ENCODE results near the gene SUCLG1.

Gene SUCLG1

DNA sequence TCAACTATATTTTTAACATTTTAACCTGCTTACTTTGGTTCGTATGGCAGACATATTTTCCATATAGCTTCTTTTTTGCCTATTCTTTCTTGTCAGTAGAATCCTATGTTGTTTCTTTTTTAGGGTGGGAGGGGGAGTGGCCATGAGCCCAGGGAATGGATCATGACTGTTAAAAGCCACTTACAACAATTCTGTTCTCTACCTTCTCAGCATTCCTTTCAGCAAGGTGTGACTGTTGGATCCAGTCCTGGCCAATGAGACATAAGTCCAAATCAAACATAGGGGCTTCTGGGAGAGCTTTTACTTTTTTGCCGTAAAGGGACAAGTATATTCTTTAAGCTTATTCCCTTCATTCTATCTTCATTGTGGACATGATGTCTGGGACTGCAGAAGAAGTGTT lies 32.2 kb upstream of the SUCLG1 start:
- Histone ChIP-seq H3K4me1 (ENCODE audit: insufficient read depth, low read length, severe bottlenecking) (no peaks in the 10 kb centered on the region), H4K20me1 (ENCODE audit: insufficient read depth, low read length) (no peaks in the 10 kb centered on the region)

DNA sequence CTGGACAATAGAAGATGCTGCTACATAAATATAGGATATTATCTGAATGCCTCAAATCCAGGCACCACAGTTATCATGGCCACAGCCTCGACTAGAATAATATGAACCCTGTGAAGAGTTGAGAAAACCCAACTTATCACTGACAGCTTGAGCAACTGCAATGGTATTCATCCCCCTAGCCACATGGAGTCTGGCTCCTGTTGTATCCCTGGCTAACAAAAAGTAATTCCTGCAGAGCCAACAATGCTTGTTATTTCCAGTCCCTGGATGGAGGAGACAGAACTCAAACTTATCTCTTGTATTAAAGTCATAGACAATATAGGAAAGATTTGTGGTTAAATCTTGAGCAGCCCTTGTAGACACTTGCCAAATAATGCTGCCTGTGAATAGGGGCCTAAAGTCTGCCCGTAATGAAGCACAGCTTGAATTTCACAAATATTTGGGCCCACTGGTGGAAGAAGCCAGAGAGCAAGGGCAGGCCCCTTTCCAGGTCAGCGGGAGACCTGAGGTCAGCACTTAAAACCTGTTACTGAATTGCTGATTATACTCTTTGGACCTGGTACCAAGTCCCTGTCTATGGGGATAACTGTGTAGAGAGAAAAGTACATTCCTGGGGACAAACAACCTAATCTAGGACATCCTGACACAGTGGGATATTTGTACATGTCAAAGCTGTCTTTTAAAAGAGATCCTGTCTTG lies 28.4 kb upstream of the SUCLG1 start:
- Histone ChIP-seq H3K4me2 (ENCODE audit: low read length) (no peak overlapping the region), H3K27ac (ENCODE audit: low read depth, low read length, poor library complexity, severe bottlenecking) (no peak overlapping the region), H3F3A (ENCODE audit: insufficient read depth, low read length) (no peaks in the 10 kb centered on the region), H4K20me1 (ENCODE audit: insufficient read depth, low read length) (no peaks in the 10 kb centered on the region), H3K4me1 (ENCODE audit: insufficient read depth, low read length, severe bottlenecking) (no peaks in the 10 kb centered on the region), H3K9me3 (ENCODE audit: low read length) (no peaks in the 10 kb centered on the region), H3K9ac (ENCODE audit: low read length) (no peak overlapping the region), H2AFZ (ENCODE audit: low read length) (no peak overlapping the region), H3K4me3 (ENCODE audit: low read depth, low read length, poor library complexity, severe bottlenecking) (no peak overlapping the region), H3K79me2 (ENCODE audit: insufficient read depth, low read length) (no peaks in the 10 kb centered on the region), H3K36me3 (ENCODE audit: insufficient read depth, low read length) (no peaks in the 10 kb centered on the region), H3K27me3 (ENCODE audit: insufficient read depth, low read length) (no peaks in the 10 kb centered on the region), H3K9me2 (ENCODE audit: low read depth, low read length) (no peaks in the 10 kb centered on the region)
- TF ChIP-seq EZH2 (IDR thresholded peaks at IDR 0.05; ENCODE audit: borderline replicate concordance, low read length): no peak
- TF ChIP-seq, protein P1, sequence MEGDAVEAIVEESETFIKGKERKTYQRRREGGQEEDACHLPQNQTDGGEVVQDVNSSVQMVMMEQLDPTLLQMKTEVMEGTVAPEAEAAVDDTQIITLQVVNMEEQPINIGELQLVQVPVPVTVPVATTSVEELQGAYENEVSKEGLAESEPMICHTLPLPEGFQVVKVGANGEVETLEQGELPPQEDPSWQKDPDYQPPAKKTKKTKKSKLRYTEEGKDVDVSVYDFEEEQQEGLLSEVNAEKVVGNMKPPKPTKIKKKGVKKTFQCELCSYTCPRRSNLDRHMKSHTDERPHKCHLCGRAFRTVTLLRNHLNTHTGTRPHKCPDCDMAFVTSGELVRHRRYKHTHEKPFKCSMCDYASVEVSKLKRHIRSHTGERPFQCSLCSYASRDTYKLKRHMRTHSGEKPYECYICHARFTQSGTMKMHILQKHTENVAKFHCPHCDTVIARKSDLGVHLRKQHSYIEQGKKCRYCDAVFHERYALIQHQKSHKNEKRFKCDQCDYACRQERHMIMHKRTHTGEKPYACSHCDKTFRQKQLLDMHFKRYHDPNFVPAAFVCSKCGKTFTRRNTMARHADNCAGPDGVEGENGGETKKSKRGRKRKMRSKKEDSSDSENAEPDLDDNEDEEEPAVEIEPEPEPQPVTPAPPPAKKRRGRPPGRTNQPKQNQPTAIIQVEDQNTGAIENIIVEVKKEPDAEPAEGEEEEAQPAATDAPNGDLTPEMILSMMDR (IDR thresholded peaks at IDR 0.05; ENCODE audit: low read length): no peak

More for the DNA sequence above, 32.2 kb upstream of the SUCLG1 start:
- Histone ChIP-seq H3K27me3 (ENCODE audit: insufficient read depth, low read length) (no peaks in the 10 kb centered on the region), H3K9me3 (ENCODE audit: low read length) (no peaks in the 10 kb centered on the region), H3K27ac (ENCODE audit: low read depth, low read length, poor library complexity, severe bottlenecking) (no peak overlapping the region), H3K36me3 (ENCODE audit: insufficient read depth, low read length) (no peaks in the 10 kb centered on the region), H2AFZ (ENCODE audit: low read length) (no peak overlapping the region), H3K4me3 (ENCODE audit: low read depth, low read length, poor library complexity, severe bottlenecking) (no peak overlapping the region), H3K9me2 (ENCODE audit: low read depth, low read length) (no peaks in the 10 kb centered on the region), H3K4me2 (ENCODE audit: low read length) (no peak overlapping the region), H3F3A (ENCODE audit: insufficient read depth, low read length) (no peaks in the 10 kb centered on the region), H3K9ac (ENCODE audit: low read length) (no peak overlapping the region), H3K79me2 (ENCODE audit: insufficient read depth, low read length) (no peaks in the 10 kb centered on the region)
- TF ChIP-seq EZH2 (IDR thresholded peaks at IDR 0.05; ENCODE audit: borderline replicate concordance, low read length): no peak
- TF ChIP-seq, protein P1 (IDR thresholded peaks at IDR 0.05; ENCODE audit: low read length): no peak

DNA sequence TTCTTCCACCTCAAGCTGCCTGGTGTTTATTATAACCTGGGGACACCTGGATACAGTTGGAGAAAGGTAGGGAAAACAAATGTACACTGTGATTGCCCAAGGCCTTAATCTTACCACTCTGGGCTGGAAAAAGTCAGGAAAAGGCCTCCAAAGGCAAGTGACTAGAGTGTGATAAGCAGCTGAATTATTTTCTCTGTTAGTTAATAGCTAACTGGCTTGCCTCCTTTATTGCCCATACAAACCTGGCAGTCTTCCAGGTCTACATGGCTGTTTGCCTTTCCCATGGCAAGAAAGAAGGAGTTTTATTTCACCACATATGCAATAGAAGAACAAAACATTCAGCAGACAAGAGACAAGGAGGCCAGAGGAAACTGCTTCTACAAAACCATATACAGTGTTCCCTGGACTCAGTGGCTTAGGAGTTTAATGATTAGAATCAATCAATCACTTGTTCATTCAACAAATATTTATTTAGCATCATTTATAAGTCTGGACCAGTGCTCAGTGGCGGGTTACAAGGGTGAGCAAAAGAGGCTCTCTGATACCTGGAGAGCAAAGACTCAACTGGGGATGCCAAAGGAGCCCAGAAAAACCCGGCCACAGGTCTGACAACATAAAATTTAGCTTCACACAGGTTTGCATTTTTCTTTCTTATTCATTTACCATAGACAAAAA lies 27.5 kb upstream of the SUCLG1 start:
- Histone ChIP-seq H3K4me1 (ENCODE audit: insufficient read depth, low read length, severe bottlenecking) (no peaks in the 10 kb centered on the region), H3K9ac (ENCODE audit: low read length) (no peak overlapping the region), H3K9me2 (ENCODE audit: low read depth, low read length) (no peaks in the 10 kb centered on the region), H3K4me3 (ENCODE audit: low read depth, low read length, poor library complexity, severe bottlenecking) (no peak overlapping the region), H3K4me2 (ENCODE audit: low read length) (no peak overlapping the region), H3F3A (ENCODE audit: insufficient read depth, low read length) (no peaks in the 10 kb centered on the region), H3K79me2 (ENCODE audit: insufficient read depth, low read length) (no peaks in the 10 kb centered on the region), H3K36me3 (ENCODE audit: insufficient read depth, low read length) (no peaks in the 10 kb centered on the region), H2AFZ (ENCODE audit: low read length) (no peak overlapping the region), H3K27ac (ENCODE audit: low read depth, low read length, poor library complexity, severe bottlenecking) (no peak overlapping the region), H3K9me3 (ENCODE audit: low read length) (no peaks in the 10 kb centered on the region), H3K27me3 (ENCODE audit: insufficient read depth, low read length) (no peaks in the 10 kb centered on the region), H4K20me1 (ENCODE audit: insufficient read depth, low read length) (no peaks in the 10 kb centered on the region)
- no peak for TF ChIP-seq EZH2 (IDR thresholded peaks at IDR 0.05; ENCODE audit: borderline replicate concordance, low read length)
- TF ChIP-seq, protein P1 (IDR thresholded peaks at IDR 0.05; ENCODE audit: low read length): no peak

All from OCI-LY1 (cell line).